ENCODE measurements around the gene SCD5.
"Not testable (repeated sequence)": the region's sequence is repeated elsewhere in the genome, so short reads cannot be mapped to it uniquely, and the experiment has no call there.

SCD5 gene

DNA sequence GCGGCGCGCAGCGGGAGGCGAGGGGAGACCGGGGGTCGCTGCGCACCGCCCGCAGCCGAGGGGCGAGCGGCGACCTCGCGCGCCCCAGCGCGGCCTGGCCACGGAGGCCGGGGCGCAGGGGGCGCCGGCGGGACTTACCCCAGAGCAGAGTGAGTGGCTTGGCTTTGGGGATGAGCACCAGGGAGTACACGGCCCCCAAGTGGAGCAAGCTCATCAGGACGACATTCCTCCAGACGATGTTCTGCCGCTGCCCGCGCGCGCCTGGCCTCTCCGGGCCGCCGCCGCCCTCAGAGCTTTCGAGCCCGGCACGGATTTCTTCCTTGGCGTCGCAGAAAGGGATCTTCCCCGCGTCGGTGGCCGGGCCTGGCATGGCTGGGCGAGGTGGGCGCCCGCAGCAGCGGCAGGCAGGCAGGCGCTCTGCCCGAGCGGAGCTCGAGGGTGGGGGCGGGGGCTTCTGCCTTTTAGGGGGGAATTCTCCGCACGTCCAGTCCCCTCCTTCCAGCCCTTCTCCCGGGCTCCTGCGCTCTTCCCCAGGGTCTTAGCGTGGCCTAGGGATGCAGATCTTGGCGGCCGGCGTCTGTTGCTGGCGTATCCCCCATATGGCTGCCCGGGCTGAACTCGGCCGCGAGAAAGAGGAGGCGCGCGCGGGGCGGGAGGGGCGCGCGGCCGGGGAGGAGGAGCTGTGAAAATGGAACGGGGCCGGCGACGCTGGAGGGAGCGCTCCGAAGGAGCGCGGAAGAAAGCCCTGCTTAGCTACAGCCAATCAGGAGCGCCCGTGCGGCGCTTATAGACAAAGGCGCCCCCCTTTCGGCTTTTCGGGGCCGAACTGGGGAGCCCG, at the start of gene SCD5:
TSS of gene SCD5 (minus strand) at position 629 of the 838 bp plus-strand sequence. CDS start at position 370, 259 bp downstream.
- DNase-seq, result peak; percentile 66 to 91 (median 83)

DNA sequence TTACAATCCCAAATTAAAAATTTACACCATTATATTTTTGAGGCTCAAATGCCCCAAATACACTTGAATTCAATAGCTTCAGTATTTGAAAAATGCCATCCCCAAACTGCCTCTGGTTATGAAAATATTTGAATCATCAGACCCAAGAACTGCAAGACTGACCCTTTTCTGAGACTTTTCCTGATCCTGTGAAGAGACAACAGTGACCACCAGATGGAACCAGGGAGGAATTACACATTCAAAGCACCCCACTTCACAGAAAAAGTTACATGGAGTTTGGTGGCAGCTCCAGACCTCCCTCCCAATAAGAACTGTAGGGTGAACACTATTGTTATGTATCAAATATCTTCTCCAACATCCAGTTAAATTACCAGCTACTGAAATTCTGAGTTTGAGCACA, 44.0 kb upstream of the SCD5 start:
- DNase-seq, result peak in 1 of 3 experiments; percentile 10

DNA sequence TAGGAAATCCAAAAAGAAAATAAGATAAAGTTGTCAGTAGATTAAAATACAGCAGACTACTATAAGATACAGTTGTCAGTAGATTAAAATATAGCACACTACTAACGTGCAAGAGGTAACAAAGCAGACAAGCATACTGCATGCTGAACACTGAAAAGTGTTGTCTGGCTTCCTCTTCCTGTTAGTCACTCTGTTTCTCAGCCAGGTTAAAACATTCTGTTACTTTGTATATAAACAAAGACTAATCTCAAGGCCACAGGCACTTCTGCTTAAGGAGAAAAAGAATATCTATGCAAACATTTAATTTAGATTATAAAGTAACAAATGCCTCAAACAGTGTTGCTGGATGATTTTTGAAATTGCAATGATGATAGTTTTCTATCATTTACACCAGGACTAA, 41.0 kb upstream of the SCD5 start:
- no peak for DNase-seq

DNA sequence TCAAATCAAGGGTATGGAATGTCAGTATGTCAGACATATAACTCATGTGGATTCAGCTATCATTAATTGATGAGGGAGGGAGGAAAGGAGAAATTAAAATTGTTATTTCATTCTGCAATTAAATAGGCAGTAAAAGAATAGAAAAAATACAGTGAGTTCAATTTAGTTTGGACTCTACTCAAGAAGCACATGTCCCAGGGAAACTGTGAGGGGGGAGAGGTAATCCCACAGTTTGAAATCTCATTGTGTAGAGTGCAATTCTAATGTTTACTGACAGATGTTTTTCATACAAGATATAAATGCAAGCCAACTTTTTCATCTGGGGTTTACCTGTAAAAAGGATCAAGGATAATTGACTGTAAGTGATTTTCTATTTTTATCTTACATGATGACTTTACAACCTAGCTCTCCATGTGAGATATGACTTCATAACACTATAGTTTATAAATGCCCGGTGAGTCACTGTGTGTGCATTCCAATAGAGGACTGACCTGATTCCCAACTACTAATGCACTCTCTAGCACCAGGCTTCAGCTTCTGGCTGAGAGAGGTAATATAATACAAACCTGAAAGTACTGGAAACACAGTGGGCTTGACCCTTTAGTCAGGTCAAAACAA, 35.2 kb upstream of the SCD5 start:
- no peak for DNase-seq

DNA sequence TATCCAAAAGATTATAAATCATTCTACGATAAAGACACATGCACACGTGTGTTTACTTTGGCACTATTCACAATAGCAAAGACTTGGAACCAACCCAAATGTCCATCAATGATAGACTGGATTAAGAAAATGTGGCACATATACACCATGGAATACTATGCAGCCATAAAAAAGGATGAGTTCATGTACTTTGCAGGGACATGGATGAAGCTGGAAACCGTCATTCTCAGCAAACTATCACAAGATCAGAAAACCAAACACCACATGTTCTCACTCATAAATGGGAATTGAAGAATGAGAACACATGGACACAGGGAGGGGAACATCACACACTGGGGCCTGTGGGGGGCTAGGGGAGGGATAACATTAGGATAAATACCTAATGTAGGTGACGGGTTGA, 34.5 kb upstream of the SCD5 start:
- DNase-seq, result not testable (repeated sequence)

DNA sequence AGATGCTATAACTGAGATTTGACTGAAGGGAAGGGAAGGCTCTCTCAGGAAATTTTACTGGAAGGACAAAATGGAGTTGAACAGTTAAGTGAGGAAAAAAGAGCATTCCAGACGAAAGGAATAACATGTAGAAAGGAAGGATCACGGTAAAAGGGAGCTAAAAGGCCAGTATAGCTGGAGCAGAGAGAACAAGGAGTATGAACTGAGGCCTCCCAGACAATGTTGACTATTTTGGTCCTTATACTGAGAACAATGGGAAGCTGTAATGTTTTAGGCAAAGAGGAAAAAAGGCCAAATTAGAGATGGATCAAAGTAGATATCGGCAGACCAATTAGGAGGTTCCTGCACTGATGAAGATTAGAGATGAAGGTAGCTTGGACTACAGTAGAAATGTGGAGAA, 26.8 kb upstream of the SCD5 start:
- DNase-seq, result no peak

DNA sequence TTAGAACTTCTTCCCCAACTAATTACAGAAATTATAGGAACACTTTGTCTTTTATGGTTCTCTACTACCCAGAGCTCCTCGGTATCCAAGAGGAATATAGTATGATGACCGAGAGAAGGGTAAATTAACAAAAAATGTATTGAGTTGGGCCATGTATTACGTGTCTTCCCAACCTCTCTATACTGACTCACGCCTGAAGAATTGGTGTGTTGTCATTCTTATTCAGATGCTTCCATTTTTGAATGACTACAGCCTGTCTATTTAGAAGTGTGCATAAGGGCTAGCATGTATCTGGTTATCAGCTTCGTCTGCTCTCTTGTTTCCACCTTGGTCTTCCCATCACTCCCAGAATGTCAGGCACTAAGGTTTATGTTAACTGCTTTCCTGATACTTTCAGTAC, 24.5 kb upstream of the SCD5 start:
- no peak for DNase-seq

DNA sequence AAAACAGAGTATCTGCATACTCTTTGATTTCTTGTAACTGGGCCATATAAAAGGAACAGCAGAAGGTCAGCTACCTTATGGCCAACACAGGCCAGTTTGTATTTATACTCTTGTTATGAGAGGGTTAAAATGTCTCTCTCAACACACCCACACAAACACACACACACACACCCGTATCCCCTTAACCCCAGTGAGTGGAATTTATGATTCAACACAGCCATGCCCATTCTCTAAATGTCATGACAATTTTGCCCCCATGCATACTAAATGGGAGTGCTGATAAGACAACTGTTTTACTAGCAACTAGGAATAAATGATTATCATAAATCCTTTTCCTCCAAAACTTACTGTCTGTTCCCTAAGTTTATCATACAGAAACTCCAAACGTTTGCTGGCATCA, 22.1 kb upstream of the SCD5 start:
- DNase-seq, result no peak

DNA sequence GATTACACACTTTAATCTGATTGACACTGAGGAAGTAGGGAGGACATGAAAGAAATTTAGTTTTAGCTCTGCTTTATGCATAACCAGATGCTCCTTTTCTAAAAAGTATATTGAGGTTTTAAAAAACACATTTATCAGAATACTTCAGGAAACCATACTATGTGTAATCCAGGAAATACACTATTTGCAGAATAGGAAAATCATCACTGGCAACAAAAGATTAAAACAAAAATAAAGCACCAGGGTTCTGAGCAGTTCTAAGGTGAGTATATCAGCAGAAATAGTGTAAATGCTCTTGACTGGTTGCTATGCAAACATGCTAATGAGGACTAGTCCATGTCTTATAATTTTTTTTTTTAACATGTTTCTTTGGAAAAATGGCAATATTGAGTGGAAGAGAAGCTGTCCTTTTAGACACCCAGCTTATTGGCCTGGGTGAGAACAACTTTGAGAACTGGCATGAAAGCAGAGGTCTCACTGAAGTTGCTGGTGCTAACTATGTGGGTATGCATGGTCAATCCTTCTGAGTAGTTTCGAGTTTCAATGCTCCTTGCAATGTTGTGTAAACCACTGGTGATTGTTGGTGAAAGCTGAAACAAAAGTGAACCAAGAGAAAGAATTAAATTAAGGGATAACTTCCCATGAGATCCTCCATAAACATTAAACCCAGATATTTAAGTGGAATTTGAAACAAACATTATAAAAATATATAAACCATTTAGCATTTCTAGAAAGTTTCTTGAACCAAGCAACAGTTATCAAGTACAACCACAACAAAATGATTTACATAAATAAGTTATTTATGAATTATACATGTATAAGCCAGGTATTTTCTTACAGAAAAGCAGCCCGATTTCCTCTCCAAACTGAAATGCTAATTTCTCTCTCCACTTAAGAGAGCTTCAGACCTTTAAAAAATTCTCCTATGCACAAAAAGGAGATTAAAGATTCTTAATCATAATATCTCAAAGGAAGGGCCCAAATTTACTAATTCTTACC, 20.4 kb upstream of the SCD5 start:
- DNase-seq, result no peak

DNA sequence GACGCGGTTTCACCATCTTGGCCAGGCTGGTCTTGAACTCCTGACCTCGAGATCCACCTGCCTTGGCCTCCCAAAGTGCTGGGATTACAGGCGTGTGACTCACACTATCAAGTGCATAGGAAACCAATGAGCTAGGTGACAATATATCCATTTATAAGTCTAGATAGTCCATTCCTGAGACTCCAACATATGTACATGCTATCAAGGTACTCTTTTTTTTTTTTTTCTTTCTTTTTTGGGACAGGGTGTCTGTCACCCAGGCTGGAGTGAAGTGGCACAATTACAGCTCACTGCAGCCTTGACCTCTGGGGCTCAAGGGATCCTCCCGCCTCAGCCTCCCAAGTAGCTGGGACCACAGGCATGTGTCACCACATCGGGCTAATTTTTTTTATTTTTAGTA, 18.3 kb upstream of the SCD5 start:
- not testable (repeated sequence) for DNase-seq

DNA sequence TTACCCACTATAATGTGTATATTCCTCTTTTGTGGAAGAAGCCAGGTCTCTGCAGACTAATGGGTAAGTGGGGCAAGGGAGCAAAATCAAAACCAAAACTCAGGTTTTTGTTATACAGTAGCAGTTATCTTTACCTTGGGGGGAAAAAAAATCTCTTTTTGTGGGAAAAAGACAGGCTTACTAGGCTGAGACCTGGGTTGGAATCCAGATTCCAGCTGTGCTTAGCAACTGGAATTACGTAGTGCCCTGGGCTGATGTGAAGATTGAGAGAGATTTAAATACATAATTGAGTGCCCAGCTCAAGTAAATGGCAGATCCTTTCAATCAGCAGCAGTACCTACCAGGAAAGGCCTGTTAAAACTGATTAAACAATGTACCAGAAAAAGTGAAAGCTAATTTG, 15.4 kb upstream of the SCD5 start:
- DNase-seq, result no peak

DNA sequence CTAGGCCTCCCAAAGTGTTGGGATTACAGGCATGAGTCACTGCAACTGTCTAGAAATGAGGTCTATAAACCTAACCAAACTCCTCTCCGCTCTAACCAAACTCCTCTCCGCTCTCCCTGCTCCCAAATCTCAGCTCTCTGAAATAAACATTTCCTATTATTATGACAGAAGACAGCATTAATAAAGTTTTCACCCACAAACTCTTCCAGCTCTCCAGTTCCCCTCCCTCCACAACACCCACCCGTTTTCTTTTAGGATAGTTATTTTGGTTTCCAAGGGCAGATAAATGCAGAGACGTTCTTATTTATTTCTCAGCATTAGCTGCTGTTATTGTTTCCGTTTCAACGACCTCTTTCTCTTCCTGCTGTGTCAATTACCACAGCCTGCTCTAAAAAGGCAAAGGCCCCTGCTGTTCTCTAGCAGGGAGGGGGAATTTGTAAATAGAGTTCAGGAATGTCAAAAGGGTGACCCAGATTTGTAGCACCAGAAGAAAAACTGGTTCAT, 13.3 kb upstream of the SCD5 start:
- peak; percentile 4 to 89 (median 66) for DNase-seq

DNA sequence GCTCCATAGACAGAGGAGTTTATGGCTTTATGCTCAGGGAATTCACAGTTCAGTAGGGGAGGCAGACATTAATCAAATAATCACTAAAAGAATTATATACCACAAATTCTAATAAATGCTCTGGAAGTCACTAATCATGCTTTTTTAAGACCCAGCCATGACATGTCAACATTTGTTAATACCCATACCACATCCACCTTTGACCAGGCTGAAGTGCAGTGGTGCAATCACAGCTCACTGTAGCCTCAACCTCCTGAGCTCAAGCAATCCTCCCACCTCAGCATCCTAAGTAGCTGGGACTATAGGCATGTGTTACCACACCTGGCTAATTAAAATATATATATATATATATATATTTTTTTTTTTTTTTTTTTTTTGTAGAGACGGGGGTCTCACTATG, 12.8 kb upstream of the SCD5 start:
- no peak for DNase-seq

DNA sequence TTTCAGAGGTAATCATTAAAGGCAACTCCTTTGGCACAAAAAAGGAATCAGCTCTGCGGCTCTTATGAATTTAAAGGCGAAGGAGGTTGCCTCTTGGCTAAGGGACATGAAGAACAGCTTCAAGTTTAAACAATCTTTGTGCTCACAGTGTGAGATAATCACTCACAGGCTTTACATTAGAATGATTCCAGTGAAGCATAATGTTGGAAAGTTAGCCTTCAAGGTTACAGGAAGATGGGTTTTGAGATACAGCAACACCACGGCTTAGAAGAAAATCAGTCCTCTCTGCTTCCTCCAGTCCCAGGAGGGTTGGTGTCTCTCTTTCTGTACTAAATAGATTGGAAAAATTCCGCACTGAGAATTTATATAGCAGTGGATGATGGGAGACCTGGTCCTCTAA, 11.6 kb upstream of the SCD5 start:
- DNase-seq, result no peak

DNA sequence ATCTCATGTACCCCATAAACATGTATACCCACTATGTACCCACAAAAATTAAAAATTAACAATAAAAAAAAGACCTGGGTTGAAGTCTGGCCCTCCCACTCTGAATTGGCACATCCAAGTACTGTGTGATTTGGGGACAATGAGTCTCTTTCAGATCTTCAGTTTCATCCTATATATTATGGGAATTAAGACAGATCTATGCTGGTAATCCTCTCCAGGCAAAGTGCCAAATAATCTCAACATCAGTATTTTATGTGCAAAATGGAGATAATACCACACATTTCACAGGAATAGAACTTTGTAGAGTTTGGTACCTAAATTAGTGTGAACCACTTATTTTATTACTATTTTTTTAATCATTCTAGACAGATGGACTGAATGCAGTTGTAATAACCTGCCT, 11.0 kb upstream of the SCD5 start:
- peak in 1 of 3 experiments; percentile 8 for DNase-seq

DNA sequence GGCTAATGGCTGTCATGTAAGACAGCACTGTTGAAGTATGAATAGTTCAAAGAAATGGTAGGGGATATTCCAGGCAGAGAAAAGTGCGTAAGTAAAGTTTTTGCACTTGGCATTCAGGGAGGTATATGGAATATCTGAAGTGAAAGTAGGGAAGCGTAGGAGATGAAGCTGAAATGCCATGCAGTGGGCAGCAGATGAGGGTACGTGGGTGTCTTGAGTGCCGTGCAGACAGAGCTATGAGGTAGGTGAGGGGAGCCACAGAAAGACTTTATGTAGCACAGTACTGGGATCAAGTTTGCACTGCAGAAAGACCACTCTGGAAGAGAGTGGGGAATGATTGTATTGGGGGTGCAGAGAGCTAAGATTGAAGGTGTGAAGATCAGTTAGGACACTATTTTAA, 5.2 kb upstream of the SCD5 start:
- DNase-seq, result no peak

DNA sequence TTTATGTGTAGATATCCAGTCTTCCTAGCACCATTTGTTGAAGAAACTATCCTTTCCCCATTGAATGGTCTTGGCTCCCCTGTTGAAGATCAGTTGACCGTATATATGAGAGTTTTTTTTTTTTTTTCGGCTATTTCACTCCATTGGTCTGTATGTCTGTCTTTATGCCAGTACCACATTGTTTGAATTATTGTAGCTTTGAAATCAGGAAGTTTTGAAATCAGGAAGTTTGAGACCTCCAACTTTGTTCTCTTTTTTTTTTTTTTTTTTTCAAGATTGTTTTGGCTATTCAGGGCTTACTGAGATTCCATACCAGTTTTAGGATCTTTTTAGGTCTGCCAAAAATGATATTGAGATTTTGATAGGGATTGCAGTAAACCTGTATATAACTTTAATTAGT, 4.3 kb upstream of the SCD5 start:
- DNase-seq, result no peak

DNA sequence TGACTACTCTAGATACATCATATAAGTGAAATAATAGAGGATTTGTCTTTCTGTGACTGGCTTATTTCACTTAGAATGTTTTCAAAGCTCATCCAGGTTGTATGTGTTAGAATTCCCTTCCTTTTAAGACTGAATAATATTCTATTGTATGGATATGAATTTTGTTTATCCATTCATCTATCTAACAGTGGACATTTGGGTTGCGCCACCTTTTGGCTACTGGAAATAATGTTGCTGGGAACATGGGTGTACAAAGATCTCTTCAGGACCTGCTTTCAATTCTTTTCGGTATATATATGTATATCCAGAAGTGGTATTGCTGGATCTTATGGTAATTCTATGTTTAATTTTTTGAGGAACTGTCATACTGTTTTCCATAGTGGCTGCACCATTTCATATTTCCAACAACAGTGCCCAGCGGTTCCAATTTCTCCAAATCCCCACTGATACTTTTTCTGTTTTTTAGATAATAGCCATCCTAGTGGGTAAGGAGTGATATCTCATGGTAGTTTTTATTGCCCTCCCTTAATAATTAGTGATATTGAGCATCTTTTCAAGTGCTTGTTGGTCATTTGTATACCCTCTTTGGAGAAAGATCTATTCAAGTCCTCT, 3.4 kb upstream of the SCD5 start:
- DNase-seq, result peak; percentile 10 to 57 (median 41)

DNA sequence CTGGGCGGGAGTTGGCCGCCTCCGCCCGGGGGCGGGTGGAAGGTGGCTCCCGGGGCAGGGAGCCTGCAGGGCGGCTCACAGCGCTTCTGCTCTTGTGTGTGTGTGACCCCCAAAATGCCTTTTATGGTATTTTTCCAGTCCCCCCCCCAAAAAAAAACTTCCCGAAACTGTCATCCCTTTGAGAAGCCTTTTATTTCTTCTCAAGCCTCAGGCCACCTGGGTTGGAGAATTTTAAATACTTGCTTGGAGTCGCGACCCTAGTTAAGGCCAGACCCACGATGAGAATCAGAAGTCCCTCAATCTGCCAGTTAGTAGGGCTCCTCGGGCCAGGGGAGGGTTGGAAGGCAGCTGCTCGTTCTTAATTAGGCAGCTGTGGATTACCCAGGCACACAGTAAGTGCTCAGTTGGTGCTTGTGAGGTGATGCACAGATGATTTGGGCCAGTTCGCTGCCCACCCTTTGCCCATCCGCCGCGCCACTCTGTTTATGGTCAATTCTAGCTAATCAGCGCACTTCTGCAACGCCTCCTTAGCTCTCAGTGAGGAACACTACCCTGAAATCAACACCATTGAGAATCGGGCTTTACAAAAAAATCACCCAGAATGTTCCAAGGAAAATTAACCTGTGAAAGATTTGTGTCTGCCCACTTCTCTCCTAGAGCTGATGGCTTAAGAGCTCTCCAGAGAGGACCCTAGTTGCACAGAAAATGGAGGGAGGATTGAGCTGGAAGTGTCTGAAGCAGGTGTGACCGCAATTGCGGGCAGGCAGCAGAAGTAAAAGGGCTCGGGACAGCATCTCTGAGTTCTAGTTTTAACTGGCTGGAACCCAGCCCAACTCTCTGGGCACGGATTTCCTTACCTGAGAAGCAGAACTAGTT, 648 bp upstream of the SCD5 start:
- DNase-seq, result peak; percentile 56 to 84 (median 72)

DNA sequence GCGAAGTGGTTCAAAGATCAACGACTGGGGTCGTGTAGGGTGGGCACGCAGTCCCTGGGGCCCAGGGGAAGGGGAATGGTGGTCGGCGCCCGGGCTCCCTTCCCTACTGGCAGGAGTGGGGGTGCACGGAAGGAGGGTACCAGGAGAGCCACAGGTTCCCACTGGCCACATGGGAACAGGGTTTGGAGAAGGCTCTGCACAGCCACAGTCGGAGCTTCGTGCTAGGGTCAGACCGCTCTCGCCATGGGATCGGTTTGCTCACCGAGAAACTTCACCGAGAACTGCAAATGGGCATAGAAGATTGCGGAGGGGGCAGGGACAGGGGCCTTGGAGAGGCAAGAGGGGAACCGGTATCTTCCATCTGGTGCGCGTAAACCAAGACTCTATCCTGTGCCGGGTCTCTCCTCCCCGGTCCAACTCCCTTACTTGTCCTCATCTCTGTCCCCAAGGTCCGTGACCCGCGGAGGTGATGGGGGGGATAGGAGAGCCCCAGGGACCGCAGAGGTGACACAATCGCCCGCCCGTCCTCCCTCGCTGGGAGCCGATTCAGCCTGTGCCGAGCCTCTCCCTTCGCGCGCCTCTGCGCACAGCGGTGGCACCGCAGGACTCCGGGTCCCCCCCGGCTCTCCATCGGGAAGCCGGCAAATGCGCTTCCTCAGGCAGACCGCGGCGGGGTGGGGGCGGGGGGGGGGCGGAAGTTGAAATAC, 1.0 kb downstream of the SCD5 start:
- DNase-seq, result peak; percentile 19 to 81 (median 81)

DNA sequence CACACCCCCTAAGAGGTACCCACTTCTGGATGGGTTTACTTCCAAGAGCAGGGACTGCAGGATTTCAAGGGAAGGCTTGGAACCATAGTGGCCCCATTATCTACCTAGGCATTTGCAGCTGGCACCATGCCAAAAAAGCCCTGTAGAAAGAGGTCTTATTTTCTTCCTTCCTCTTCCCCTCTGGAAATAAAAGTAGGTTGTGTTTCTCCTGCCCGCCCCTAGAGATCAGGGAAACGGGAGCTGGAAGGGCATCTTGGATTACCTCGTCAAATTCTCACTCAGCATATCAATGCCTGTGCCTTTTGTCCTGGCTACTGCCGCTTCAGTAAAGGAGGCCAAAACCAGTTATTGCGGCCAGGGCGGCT, 1.6 kb downstream of the SCD5 start:
- peak; percentile 42 to 78 (median 76) for DNase-seq
